Smooth muscle cell (in vitro differentiated cells): Measurements from ENCODE around the gene TNKS2. TPM values are rescaled to one million over a fixed set of nuclear protein-coding genes. Genes with fewer than 3 reads are reported as not detected.

Source experiments
- DNase-seq: peaks from one replicate; lab custom pipeline; 2025; ENCODE audit not compliant: unreplicated experiment; lab: John Stamatoyannopoulos, UW
- H2AFZ ChIP-seq: fragments of 200-600 bp; sonication (generic); 2 replicates; pipeline ENCODE4 v1.6.0; 2016; ENCODE audit warnings: antibody characterized with exemption, low read depth, mild to moderate bottlenecking
- H3F3A ChIP-seq: fragments of 200-600 bp; sonication (generic); 2 replicates; pipeline ENCODE4 v1.6.0; 2017; ENCODE audit warnings: antibody characterized with exemption, low read depth
- H3K27ac ChIP-seq: fragments of 200-600 bp; sonication (generic); 2 replicates; pipeline ENCODE4 v1.5.1; 2016; ENCODE audit warnings: low read depth, mild to moderate bottlenecking
- H3K27me3 ChIP-seq: fragments of 200-600 bp; sonication (generic); 2 replicates; pipeline ENCODE4 v1.6.1; 2016; ENCODE audit warnings: low read depth, mild to moderate bottlenecking
- H3K36me3 ChIP-seq: fragments of 200-600 bp; sonication (generic); 2 replicates; pipeline ENCODE4 v1.5.1; 2016; ENCODE audit warnings: low read depth
- H3K4me1 ChIP-seq: fragments of 200-600 bp; sonication (generic); 2 replicates; pipeline ENCODE4 v1.5.1; 2016; ENCODE audit warnings: low read depth
- H3K4me2 ChIP-seq: fragments of 200-600 bp; sonication (generic); 2 replicates; pipeline ENCODE4 v1.6.0; 2016; ENCODE audit warnings: mild to moderate bottlenecking
- H3K4me3 ChIP-seq: fragments of 200-600 bp; sonication (generic); 2 replicates; pipeline ENCODE4 v1.5.1; 2016; ENCODE audit warnings: mild to moderate bottlenecking
- H3K79me2 ChIP-seq: fragments of 200-600 bp; sonication (generic); 2 replicates; pipeline ENCODE4 v1.6.0; 2016; ENCODE audit warnings: low read depth, mild to moderate bottlenecking
- H3K9ac ChIP-seq: fragments of 200-600 bp; sonication (generic); 2 replicates; pipeline ENCODE4 v1.6.0; 2016; ENCODE audit warnings: low read depth
- H3K9me3 ChIP-seq: fragments of 200-600 bp; sonication (generic); replicated peaks from 2 replicates; pipeline ENCODE4 v1.5.1; 2016; ENCODE audit warnings: low read depth
- H4K20me1 ChIP-seq: fragments of 200-600 bp; sonication (generic); 2 replicates; pipeline ENCODE4 v1.6.0; 2016; ENCODE audit warnings: low read depth
- CTCF ChIP-seq: fragments of 200-600 bp; sonication (generic); IDR thresholded peaks from 2 replicates; pipeline ENCODE4 v1.5.1; 2017; ENCODE audit warnings: borderline replicate concordance, mild to moderate bottlenecking, antibody characterized with exemption; ENCODE audit not compliant: insufficient read depth, poor library complexity, severe bottlenecking
- WGBS: methylation state at CpG from one replicate; pipeline ENCODE4 v1.1.7; 2016; ENCODE audit warnings: low lambda C conversion rate; 5-methylcytosine and 5-hydroxymethylcytosine counted together
- polyA plus RNA-seq: library from polyadenylated mRNA; unstranded; fragments of >200 nt; fragmentation: Nextera tagmentation; extraction: Ambion mirVana; gene quantifications from 2 replicates; pipeline ENCODE4 v1.2.1, GENCODE V29; 2016
- total RNA-seq: library from RNA; depleted of rRNA; stranded (reverse); fragments of >200 nt; gene quantifications from 2 replicates; pipeline ENCODE4 v1.2.3, GENCODE V29; 2014

The TNKS2 gene
- total and polyA plus RNA-seq, 2 experiments from 2014 or later = 12.1 to 45.6 TPM

DNA sequence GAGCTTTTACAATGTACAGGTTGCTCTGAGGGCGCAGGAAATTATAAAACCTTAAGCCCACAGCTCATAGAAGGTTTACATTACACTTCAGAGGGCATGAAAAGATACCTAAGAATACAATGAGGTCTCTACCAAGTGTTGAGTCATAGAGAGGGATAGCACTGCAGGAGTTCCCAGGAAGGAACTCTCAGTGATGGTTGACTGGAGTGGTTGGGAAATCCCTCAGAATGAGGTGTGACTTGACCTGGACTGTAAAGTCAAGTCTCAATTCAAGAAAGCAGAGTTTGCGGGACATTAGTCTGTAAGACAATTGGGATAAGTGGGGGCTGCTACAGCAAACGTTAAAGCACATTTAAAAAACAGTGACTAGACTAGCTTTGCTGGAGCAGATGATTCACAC lies 21.9 kb downstream of the TNKS2 start:
- H2AFZ ChIP-seq = no peak overlapping the region
- no peak overlapping the region for H3K4me2 ChIP-seq
- H3K9ac ChIP-seq = no peak overlapping the region
- no peaks in the 10 kb centered on the region for H3K9me3 ChIP-seq
- no peaks in the 10 kb centered on the region for H3F3A ChIP-seq
- H3K4me1 ChIP-seq = no peaks in the 10 kb centered on the region
- 81% methylated on average over 3 of the region's 3 CpGs for WGBS
- H3K27ac ChIP-seq = no peak overlapping the region
- H3K27me3 ChIP-seq = no peaks in the 10 kb centered on the region
- H3K79me2 ChIP-seq = peaks cover 8% of the 10 kb centered on the region
- DNase-seq = no peak
- TF ChIP-seq CTCF = no peak
- peaks cover 39% of the 10 kb centered on the region for H3K36me3 ChIP-seq
- H4K20me1 ChIP-seq = peaks cover 62% of the 10 kb centered on the region
- H3K4me3 ChIP-seq = no peak overlapping the region

DNA sequence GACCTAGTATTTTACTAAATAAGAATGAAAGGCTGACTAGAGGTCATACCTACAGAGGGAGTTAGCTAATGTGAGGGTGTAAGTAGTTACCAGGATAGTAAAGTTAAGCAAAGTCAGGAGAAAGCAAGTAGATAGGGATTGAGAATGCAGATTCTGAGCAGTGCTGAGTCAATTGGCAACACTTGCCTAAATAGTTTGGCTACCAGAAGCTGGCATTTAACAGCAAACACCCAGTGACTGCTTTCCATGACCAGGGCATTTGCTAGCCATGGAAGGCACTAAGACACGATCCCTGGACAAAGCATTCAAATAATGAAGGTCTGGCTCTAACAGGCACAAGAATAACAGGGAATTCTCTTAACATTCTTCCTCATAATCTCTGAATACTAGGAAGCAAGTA lies 25.9 kb downstream of the TNKS2 start:
- TF ChIP-seq CTCF = no peak
- no peaks in the 10 kb centered on the region for H3K9me3 ChIP-seq
- H3K4me1 ChIP-seq = no peaks in the 10 kb centered on the region
- peaks cover 30% of the 10 kb centered on the region for H4K20me1 ChIP-seq
- DNase-seq = no peak
- H3K36me3 ChIP-seq = peaks cover 64% of the 10 kb centered on the region
- no peak overlapping the region for H3K4me3 ChIP-seq
- H2AFZ ChIP-seq = no peak overlapping the region
- WGBS = 96% methylated on average over 1 of the region's 1 CpG
- no peak overlapping the region for H3K9ac ChIP-seq
- no peak overlapping the region for H3K4me2 ChIP-seq
- H3K27me3 ChIP-seq = no peaks in the 10 kb centered on the region
- no peaks in the 10 kb centered on the region for H3K79me2 ChIP-seq
- H3F3A ChIP-seq = no peaks in the 10 kb centered on the region
- H3K27ac ChIP-seq = no peak overlapping the region

- H3K4me2 ChIP-seq = no peak overlapping the region
- WGBS = 92% methylated on average over 2 of the region's 2 CpGs
- no peak overlapping the region for H2AFZ ChIP-seq
- peaks cover 9% of the 10 kb centered on the region for H4K20me1 ChIP-seq
- no peaks in the 10 kb centered on the region for H3K4me1 ChIP-seq
- no peak overlapping the region for H3K4me3 ChIP-seq
- peaks cover 58% of the 10 kb centered on the region for H3K36me3 ChIP-seq
- H3K27me3 ChIP-seq = no peaks in the 10 kb centered on the region
- no peaks in the 10 kb centered on the region for H3K79me2 ChIP-seq
- no peak overlapping the region for H3K9ac ChIP-seq
- no peaks in the 10 kb centered on the region for H3K9me3 ChIP-seq
- H3K27ac ChIP-seq = no peak overlapping the region
- no peaks in the 10 kb centered on the region for H3F3A ChIP-seq
- no peak for TF ChIP-seq CTCF
- DNase-seq = no peak
Measured at GRCh38 chr10:91829268-91829667, 31.0 kb downstream of the TNKS2 start.

DNA sequence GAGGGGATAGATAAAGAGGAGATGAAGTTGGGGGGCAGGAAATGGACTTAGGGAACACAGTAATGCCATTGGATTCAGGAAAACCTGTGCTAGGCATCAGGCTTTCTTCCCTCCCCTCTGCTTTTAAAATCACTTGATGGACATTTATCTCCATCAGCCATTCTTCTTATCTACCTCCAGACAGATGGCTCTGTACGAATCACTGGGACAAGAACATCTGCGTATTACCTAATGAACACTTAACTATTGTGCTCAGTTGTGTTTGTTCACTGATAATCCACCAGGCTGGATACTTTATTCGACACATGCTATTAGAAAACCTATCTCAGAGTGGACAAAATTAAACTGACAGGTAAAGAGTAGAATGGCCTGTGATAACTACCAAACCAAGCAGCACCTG lies 40.0 kb downstream of the TNKS2 start:
- Histone ChIP-seq H3K36me3 (peaks cover 47% of the 10 kb centered on the region), H3F3A (no peaks in the 10 kb centered on the region), H3K4me2 (no peak overlapping the region), H3K4me3 (no peak overlapping the region), H3K9me3 (no peaks in the 10 kb centered on the region), H3K27me3 (no peaks in the 10 kb centered on the region), H3K27ac (no peak overlapping the region), H3K4me1 (no peaks in the 10 kb centered on the region), H4K20me1 (no peaks in the 10 kb centered on the region), H3K79me2 (no peaks in the 10 kb centered on the region), H3K9ac (no peak overlapping the region), H2AFZ (no peak overlapping the region)
- WGBS = 82% methylated on average over 3 of the region's 3 CpGs
- no peak for DNase-seq
- no peak for TF ChIP-seq CTCF
